Osteocyte (in vitro differentiated cells): ENCODE data around the gene TMEM263. TPM values are rescaled to one million over a fixed set of nuclear protein-coding genes. Genes with fewer than 3 reads are reported as not detected.

Source experiments
- DNase-seq: peaks from one replicate; pipeline ENCODE4 v3.0.0; 2021; ENCODE audit warnings: mixed read lengths; ENCODE audit not compliant: unreplicated experiment; ENCODE audit errors: extremely low spot score
- H3K27ac Mint-ChIP-seq: one replicate; pipeline ENCODE4 v1.8.0; 2021; ENCODE audit warnings: mild to moderate bottlenecking, mixed read lengths; ENCODE audit not compliant: unreplicated experiment
- H3K27me3 Mint-ChIP-seq: one replicate; pipeline ENCODE4 v1.8.0; 2021; ENCODE audit warnings: mixed read lengths; ENCODE audit not compliant: unreplicated experiment
- H3K36me3 Mint-ChIP-seq: one replicate; pipeline ENCODE4 v1.8.0; 2021; ENCODE audit warnings: mixed read lengths; ENCODE audit not compliant: unreplicated experiment
- H3K4me1 Mint-ChIP-seq: one replicate; pipeline ENCODE4 v1.8.0; 2021; ENCODE audit warnings: mixed read lengths; ENCODE audit not compliant: unreplicated experiment
- H3K4me3 Mint-ChIP-seq: one replicate; pipeline ENCODE4 v1.8.0; 2021; ENCODE audit warnings: mild to moderate bottlenecking, moderate library complexity, mixed read lengths; ENCODE audit not compliant: unreplicated experiment
- H3K9me3 Mint-ChIP-seq: one replicate; pipeline ENCODE4 v1.8.0; 2021; ENCODE audit warnings: mixed read lengths; ENCODE audit not compliant: unreplicated experiment
- CTCF ChIP-seq: fragments of 200-600 bp; sonication (generic); IDR thresholded peaks from 2 replicates; pipeline ENCODE4 v1.5.0; 2021; ENCODE audit warnings: antibody characterized with exemption, mild to moderate bottlenecking, moderate library complexity
- total RNA-seq: library from RNA; stranded (reverse); gene quantifications from 2 replicates; pipeline ENCODE4 v1.2.1, GENCODE V29; 2021

Gene TMEM263
- total RNA-seq, 1 donor from 2014 or later, result 105 TPM

GRCh38 chr12:106910202-106910601 lies 45.5 kb upstream of the TMEM263 start:
- Mint-ChIP-seq H3K27me3 (peaks cover 6% of the 10 kb centered on the region), H3K36me3 (no peaks in the 10 kb centered on the region), H3K9me3 (no peaks in the 10 kb centered on the region), H3K4me3 (no peak overlapping the region), H3K27ac (no peak overlapping the region), H3K4me1 (no peaks in the 10 kb centered on the region)
- DNase-seq, result no peak
- no peak for TF ChIP-seq CTCF

- peaks cover 10% of the 10 kb centered on the region for H3K27me3 Mint-ChIP-seq
- H3K9me3 Mint-ChIP-seq, result no peaks in the 10 kb centered on the region
- DNase-seq, result no peak
- H3K4me3 Mint-ChIP-seq, result no peak overlapping the region
- H3K27ac Mint-ChIP-seq, result no peak overlapping the region
- no peak for TF ChIP-seq CTCF
- H3K36me3 Mint-ChIP-seq, result no peaks in the 10 kb centered on the region
- H3K4me1 Mint-ChIP-seq, result no peaks in the 10 kb centered on the region
Observed at GRCh38 chr12:106911581-106911980, 44.1 kb upstream of the TMEM263 start.

- H3K4me3 Mint-ChIP-seq, result no peak overlapping the region
- TF ChIP-seq CTCF, result no peak
- no peaks in the 10 kb centered on the region for H3K4me1 Mint-ChIP-seq
- H3K27ac Mint-ChIP-seq, result no peak overlapping the region
- peaks cover 12% of the 10 kb centered on the region for H3K27me3 Mint-ChIP-seq
- no peaks in the 10 kb centered on the region for H3K36me3 Mint-ChIP-seq
- no peaks in the 10 kb centered on the region for H3K9me3 Mint-ChIP-seq
- no peak for DNase-seq
Observed at GRCh38 chr12:106913456-106913855, 42.3 kb upstream of the TMEM263 start.

- peaks cover 3% of the 10 kb centered on the region for H3K4me1 Mint-ChIP-seq
- H3K4me3 Mint-ChIP-seq, result no peak overlapping the region
- no peak for TF ChIP-seq CTCF
- H3K27me3 Mint-ChIP-seq, result peaks cover 17% of the 10 kb centered on the region
- DNase-seq, result no peak
- H3K27ac Mint-ChIP-seq, result no peak overlapping the region
- no peaks in the 10 kb centered on the region for H3K36me3 Mint-ChIP-seq
- no peaks in the 10 kb centered on the region for H3K9me3 Mint-ChIP-seq
Observed at GRCh38 chr12:106914796-106915634, 40.7 kb upstream of the TMEM263 start.

GRCh38 chr12:106915635-106916026 lies 40.1 kb upstream of the TMEM263 start:
- DNase-seq, result no peak
- Mint-ChIP-seq H3K27me3 (peaks cover 21% of the 10 kb centered on the region), H3K4me1 (peaks cover 3% of the 10 kb centered on the region), H3K27ac (no peak overlapping the region), H3K4me3 (no peak overlapping the region), H3K9me3 (no peaks in the 10 kb centered on the region), H3K36me3 (no peaks in the 10 kb centered on the region)
- no peak for TF ChIP-seq CTCF
